Omental fat pad (tissue), 4 donors: ENCODE data around the gene REXO1. TPM values are rescaled to one million over a fixed set of nuclear protein-coding genes. Genes with fewer than 3 reads are reported as not detected.

ENCODE experiments used
- ATAC-seq: fragments of 150-250 bp; one replicate; pipeline ENCODE4 v1.9.1; 2016; ENCODE audit warnings: mild to moderate bottlenecking, moderate library complexity; ENCODE audit not compliant: low FRiP score
- DNase-seq: peaks from one replicate; pipeline ENCODE4 v3.0.0-alpha.2; 2019; ENCODE audit warnings: low spot score
- total RNA-seq, 4 donors: library from RNA; depleted of rRNA; stranded (reverse); fragments of >200 nt; gene quantifications; one replicate each; pipeline ENCODE4 v1.1.0, GENCODE V29; 2016
- TF ChIP-seq, protein P1 (sequence below), 3 donors: fragments of 450-650 bp; IDR thresholded peaks; one replicate each; pipeline ENCODE4 v1.5.1; 2016 to 2017; ENCODE audit warnings: antibody characterized with exemption in 3 of 3, mild to moderate bottlenecking in 3 of 3, moderate library complexity in 2 of 3

The REXO1 gene
- total RNA-seq, 4 donors from 2014 or later: 17.0 to 31.3 (median 19.6) TPM

DNA sequence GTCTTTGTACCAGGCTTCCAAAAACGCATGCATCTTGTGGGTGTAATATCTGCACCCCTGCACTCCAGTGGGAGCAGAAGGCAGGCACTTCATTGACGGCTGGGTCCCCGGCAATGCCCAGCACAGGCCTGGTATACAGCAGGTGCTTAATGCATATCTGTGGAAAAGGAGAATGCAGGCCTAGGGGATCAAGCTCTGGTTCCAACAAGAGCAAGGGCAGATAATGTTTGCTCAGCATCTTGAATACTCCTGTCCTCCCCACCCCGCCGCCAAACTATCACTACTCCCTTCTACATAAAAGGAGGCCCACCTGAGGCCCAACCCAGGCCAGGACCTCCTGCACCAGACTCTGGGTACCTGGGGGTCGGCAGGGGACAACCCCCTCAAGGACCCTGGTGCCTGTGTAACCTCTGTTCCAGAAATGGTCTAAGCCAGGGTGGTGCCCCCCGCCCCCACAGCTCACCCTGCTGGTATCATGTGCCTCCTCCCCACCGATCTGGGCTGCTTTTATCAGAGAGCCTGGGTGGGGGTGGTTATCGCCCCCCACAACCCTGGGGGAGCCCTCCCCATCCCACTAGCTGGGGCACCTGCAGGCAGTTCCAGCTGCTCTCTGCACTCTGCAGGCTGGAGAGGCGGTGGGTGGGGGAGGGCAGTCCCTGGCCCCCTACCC is 10.3 kb upstream of the REXO1 start:
- ATAC-seq (no peak), DNase-seq (no peak)
- TF ChIP-seq, protein P1, sequence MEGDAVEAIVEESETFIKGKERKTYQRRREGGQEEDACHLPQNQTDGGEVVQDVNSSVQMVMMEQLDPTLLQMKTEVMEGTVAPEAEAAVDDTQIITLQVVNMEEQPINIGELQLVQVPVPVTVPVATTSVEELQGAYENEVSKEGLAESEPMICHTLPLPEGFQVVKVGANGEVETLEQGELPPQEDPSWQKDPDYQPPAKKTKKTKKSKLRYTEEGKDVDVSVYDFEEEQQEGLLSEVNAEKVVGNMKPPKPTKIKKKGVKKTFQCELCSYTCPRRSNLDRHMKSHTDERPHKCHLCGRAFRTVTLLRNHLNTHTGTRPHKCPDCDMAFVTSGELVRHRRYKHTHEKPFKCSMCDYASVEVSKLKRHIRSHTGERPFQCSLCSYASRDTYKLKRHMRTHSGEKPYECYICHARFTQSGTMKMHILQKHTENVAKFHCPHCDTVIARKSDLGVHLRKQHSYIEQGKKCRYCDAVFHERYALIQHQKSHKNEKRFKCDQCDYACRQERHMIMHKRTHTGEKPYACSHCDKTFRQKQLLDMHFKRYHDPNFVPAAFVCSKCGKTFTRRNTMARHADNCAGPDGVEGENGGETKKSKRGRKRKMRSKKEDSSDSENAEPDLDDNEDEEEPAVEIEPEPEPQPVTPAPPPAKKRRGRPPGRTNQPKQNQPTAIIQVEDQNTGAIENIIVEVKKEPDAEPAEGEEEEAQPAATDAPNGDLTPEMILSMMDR (IDR thresholded peaks at IDR 0.05): no peak

DNA sequence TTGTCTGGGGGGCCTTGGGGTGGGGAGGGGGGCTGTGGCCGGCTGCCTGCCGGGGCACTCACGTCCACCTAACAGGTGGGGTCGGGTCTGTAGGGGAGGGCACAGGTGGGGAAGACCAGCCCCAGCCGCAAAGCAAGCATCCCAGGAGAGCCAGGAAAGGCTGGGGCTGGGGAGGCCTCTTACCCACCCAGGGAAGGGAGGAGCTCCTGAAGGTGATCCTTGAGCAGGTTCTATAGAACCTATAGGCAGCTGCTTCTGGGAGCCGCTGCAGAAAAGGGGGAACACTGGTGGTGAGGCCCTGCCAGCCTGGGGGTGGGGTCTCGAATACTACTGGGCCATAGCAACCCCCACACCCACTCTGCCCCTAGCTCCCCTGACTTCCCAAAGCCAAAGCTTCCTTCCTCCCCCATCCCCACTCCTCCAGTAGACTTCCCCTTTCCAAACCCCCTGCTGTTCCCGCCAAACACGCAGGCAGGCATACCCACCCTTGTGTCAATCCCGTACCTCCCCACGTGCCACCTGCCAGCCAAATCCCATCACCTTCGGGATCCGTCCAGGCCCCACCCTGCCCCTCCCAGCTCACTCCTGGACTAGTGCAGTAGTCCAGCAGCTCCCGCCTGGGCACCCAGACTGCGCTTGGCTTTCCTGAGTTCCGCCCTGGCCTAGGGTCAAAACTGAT is 9.5 kb upstream of the REXO1 start:
- no peak for ATAC-seq
- TF ChIP-seq, protein P1 (IDR thresholded peaks at IDR 0.05): no peak
- no peak for DNase-seq

DNA sequence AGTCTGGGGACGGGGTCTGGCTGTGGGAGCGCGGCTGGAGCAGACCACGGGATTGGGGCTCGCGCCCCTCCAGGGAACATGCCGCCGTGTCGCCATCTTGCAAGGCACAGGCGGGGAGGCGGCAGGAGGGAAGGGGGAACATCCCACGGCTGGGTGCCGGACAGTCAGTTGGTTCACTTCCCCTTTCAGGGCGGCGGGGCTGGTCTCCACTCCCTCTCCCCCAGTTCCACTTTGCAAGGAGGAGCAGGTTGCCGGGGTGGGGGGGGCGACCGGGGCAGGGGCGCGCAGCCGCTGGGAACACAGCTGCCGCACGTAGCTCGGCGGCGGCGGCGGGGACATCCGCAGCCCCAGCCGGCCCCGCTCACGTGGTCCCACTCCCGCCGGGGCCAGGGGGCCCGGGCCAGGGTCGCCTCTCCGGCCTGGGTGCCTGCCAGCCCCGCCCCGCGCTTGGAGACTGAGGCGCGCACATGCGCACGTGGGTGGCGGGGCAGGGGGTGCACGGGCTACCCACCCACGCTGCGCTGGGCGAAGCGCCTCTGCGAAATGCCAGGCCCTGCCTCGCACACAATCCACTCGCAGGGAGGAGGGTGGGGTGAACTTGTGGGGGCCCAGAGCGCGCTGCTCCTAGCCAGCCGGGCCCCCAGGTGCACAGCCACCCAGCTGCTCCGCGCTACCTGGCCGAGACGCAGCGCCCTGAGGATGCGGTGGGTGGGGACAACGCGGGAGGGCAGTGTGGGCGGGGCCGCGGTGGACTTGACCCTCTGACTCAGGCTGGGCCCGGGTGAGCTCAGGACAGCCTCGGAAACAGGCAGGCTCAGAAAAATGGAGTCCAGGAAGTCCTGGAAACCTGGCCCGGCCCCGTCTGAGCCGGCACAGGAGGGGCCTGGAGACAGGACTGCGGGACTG is 8.7 kb upstream of the REXO1 start:
- TF ChIP-seq, protein P1 (IDR thresholded peaks at IDR 0.05): no peak
- ATAC-seq (peak; percentile 56), DNase-seq (peak; percentile 70)

DNA sequence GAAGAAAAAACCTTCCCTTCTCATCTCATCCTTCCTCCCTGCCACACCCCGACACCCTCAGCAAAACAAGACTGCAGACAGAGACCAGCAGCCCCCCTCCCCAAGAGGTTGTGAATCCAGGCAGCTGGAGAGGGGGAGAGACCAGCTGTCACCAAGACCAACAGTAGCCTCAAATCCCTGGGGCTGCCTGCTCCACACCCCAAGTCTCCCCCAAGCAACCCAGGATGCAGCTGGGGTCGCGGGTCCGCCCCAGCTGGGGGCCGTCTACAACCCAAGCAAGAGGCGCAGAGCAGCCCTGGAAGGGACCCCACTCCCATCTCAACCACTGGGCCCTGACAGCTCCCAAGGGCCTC is 8.0 kb upstream of the REXO1 start:
- TF ChIP-seq, protein P1 (IDR thresholded peaks at IDR 0.05): no peak
- DNase-seq (no peak), ATAC-seq (no peak)

DNA sequence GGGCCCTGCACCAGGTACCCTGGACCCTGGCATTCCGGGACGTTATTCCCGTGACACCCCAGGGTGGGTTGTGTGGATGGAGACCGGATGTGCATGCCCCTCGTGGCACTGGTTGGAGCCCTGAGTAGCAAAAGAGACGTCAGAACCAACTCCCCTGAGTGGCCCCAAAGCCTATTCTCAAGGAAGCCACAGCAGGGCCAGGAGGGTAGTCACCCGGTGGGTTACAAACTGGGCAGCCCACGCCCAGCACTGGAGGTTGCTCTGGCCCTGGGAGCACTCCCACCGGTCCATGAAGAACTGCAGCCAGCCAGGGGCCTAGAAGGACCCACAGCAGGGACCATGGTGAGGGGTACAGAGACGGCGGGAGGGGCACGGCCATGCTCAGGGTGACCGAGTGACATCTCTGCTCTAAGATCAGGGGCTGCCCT is 7.6 kb upstream of the REXO1 start:
- ATAC-seq (no peak), DNase-seq (no peak)
- TF ChIP-seq, protein P1 (IDR thresholded peaks at IDR 0.05): no peak

DNA sequence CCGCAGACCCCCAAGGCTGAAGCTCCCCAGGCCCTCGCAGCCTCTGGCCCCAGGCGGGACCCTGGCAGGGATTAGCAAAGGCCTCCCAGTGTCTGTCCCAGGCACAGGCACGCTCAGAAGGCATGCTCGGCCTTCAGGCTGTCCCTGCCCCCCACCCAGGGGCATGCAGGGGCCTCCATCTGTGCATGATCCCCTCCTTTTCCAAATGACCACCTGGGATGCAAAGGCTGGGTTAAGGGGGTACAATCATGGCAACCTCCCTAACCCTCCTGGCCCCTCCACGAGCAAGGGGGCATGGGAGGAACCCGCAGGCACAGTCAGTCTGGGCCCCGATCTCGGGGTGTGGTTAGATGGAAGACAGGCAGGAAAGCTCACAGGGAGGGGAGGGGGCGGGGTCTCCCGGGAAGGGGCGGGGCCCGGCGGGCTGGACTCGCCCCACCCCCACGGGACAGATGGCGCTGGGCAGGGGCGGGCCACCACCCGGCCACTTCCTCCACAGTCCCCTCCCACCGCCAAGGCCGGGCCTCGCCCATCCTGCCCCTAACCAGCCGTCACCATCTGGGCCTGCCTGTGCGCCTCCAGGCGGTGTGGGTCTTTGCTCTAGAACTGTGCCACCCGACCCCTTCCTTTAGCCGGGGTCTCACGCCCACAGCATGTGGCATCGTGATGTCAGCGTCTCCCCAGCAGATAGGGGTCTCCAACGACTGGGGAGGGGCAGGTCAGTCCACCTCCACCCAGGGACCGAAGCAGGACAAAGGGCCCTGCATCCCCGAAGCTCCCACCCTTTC is 7.0 kb upstream of the REXO1 start:
- TF ChIP-seq, protein P1 (IDR thresholded peaks at IDR 0.05): no peak
- peak; percentile 10 for ATAC-seq
- no peak for DNase-seq
